WTC11 (cell line): ENCODE data around the gene PPP1R36. TPM values are rescaled to one million over a fixed set of nuclear protein-coding genes. Genes with fewer than 3 reads are reported as not detected.

Source experiments
- AR ChIP-seq: fragments of 250-450 bp; sonication (Bioruptor Pico); IDR thresholded peaks from 2 replicates; pipeline ENCODE4 v1.9.0; 2021; ENCODE audit warnings: mild to moderate bottlenecking
- CTCF ChIP-seq: fragments of 200-600 bp; IDR thresholded peaks from 2 replicates; pipeline ENCODE4 v1.8.0; 2022; ENCODE audit warnings: antibody characterized with exemption
- EMX1 ChIP-seq: fragments of 250-450 bp; sonication (Bioruptor Pico); IDR thresholded peaks from 2 replicates; pipeline ENCODE4 v1.8.0; 2021; ENCODE audit warnings: mild to moderate bottlenecking
- ESRRA ChIP-seq: sonication (generic); formaldehyde crosslinking; IDR thresholded peaks from 2 replicates; pipeline ENCODE4 v1.8.1; 2022; ENCODE audit warnings: mild to moderate bottlenecking, missing genetic modification reagents, borderline replicate concordance
- FOXK1 ChIP-seq: sonication (generic); formaldehyde crosslinking; IDR thresholded peaks from 2 replicates; pipeline ENCODE4 v1.8.0; 2022; ENCODE audit warnings: mild to moderate bottlenecking, moderate library complexity, missing genetic modification reagents
- FOXP1 ChIP-seq: sonication (generic); formaldehyde crosslinking; IDR thresholded peaks from 2 replicates; pipeline ENCODE4 v1.8.0; 2022; ENCODE audit warnings: missing genetic modification reagents, mild to moderate bottlenecking, moderate library complexity, borderline replicate concordance
- GABPB1 ChIP-seq: sonication (generic); formaldehyde crosslinking; IDR thresholded peaks from 2 replicates; pipeline ENCODE4 v1.8.1; 2023; ENCODE audit warnings: mild to moderate bottlenecking, missing genetic modification reagents
- GRHL2 ChIP-seq: fragments of 250-450 bp; sonication (Bioruptor Pico); IDR thresholded peaks from 2 replicates; pipeline ENCODE4 v1.8.0; 2022; ENCODE audit warnings: mild to moderate bottlenecking, moderate library complexity; ENCODE audit not compliant: insufficient replicate concordance, severe bottlenecking
- KAT7 ChIP-seq: sonication (generic); formaldehyde crosslinking; IDR thresholded peaks from 2 replicates; pipeline ENCODE4 v1.8.1; 2023; ENCODE audit warnings: missing genetic modification reagents, mild to moderate bottlenecking, borderline replicate concordance
- NFATC4 ChIP-seq: fragments of 250-450 bp; sonication (Bioruptor Pico); IDR thresholded peaks from 2 replicates; pipeline ENCODE4 v1.9.0; 2021; ENCODE audit warnings: mild to moderate bottlenecking
- NFE2L1 ChIP-seq: sonication (generic); formaldehyde crosslinking; IDR thresholded peaks from 2 replicates; pipeline ENCODE4 v1.8.1; 2023; ENCODE audit warnings: missing genetic modification reagents
- TEAD4 ChIP-seq: sonication (generic); formaldehyde crosslinking; IDR thresholded peaks from 2 replicates; pipeline ENCODE4 v1.8.0; 2022; ENCODE audit warnings: mild to moderate bottlenecking, missing genetic modification reagents
- USF2 ChIP-seq: sonication (generic); formaldehyde crosslinking; IDR thresholded peaks from 2 replicates; pipeline ENCODE4 v1.8.1; 2023; ENCODE audit warnings: mild to moderate bottlenecking, missing genetic modification reagents, moderate library complexity
- ZBTB21 ChIP-seq: sonication (generic); formaldehyde crosslinking; IDR thresholded peaks from 2 replicates; pipeline ENCODE4 v1.8.1; 2023; ENCODE audit warnings: mild to moderate bottlenecking, missing genetic modification reagents, borderline replicate concordance
- total RNA-seq: library from RNA; stranded (reverse); gene quantifications from 3 replicates; pipeline ENCODE4 v1.2.3, GENCODE V29; 2021
- TF ChIP-seq, protein P1 (sequence below): sonication (generic); formaldehyde crosslinking; IDR thresholded peaks from 2 replicates; pipeline ENCODE4 v1.8.0; 2022; ENCODE audit warnings: mild to moderate bottlenecking, missing genetic modification reagents
- TF ChIP-seq, protein P2 (sequence below): fragments of 250-450 bp; sonication (Bioruptor Pico); IDR thresholded peaks from 2 replicates; pipeline ENCODE4 v1.9.0; 2021; ENCODE audit warnings: mild to moderate bottlenecking, borderline replicate concordance
- TF ChIP-seq, protein P3 (sequence below): sonication (generic); formaldehyde crosslinking; IDR thresholded peaks from 2 replicates; pipeline ENCODE4 v1.8.0; 2022; ENCODE audit warnings: mild to moderate bottlenecking, missing genetic modification reagents
- TF ChIP-seq, protein P4 (sequence below): sonication (generic); formaldehyde crosslinking; IDR thresholded peaks from 2 replicates; pipeline ENCODE4 v1.8.1; 2023; ENCODE audit warnings: mild to moderate bottlenecking, missing genetic modification reagents, borderline replicate concordance

The PPP1R36 gene
- total RNA-seq, 1 experiment from 2014 or later: 0.70 TPM

GRCh38 chr14:64549791-64550620 is at the start of gene PPP1R36 (continued):
- TF ChIP-seq, protein P1, sequence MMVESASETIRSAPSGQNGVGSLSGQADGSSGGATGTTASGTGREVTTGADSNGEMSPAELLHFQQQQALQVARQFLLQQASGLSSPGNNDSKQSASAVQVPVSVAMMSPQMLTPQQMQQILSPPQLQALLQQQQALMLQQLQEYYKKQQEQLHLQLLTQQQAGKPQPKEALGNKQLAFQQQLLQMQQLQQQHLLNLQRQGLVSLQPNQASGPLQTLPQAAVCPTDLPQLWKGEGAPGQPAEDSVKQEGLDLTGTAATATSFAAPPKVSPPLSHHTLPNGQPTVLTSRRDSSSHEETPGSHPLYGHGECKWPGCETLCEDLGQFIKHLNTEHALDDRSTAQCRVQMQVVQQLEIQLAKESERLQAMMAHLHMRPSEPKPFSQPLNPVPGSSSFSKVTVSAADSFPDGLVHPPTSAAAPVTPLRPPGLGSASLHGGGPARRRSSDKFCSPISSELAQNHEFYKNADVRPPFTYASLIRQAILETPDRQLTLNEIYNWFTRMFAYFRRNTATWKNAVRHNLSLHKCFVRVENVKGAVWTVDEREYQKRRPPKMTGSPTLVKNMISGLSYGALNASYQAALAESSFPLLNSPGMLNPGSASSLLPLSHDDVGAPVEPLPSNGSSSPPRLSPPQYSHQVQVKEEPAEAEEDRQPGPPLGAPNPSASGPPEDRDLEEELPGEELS (CRISPR knock-in tag): no peak
- TF ChIP-seq AR (CRISPR knock-in tag) (no peak), EMX1 (CRISPR knock-in tag) (no peak), TEAD4 (CRISPR knock-in tag) (no peak), FOXP1 (CRISPR knock-in tag) (peak; percentile 55; the same call in 1 of the 2 replicates), USF2 (CRISPR knock-in tag) (no peak), ZBTB21 (peak; percentile 67; the same call in 1 of the 2 replicates), FOXK1 (CRISPR knock-in tag) (no peak), GRHL2 (no peak), NFATC4 (CRISPR knock-in tag) (no peak), KAT7 (CRISPR knock-in tag) (0 out of 2 replicates have a peak, but pooled peaks have one; percentile 38), NFE2L1 (CRISPR knock-in tag) (no peak; the same call in 1 of the 2 replicates), ESRRA (CRISPR knock-in tag) (0 out of 2 replicates have a peak, but pooled peaks have one; percentile 32), CTCF (no peak), GABPB1 (CRISPR knock-in tag) (no peak)
- TF ChIP-seq, protein P2, sequence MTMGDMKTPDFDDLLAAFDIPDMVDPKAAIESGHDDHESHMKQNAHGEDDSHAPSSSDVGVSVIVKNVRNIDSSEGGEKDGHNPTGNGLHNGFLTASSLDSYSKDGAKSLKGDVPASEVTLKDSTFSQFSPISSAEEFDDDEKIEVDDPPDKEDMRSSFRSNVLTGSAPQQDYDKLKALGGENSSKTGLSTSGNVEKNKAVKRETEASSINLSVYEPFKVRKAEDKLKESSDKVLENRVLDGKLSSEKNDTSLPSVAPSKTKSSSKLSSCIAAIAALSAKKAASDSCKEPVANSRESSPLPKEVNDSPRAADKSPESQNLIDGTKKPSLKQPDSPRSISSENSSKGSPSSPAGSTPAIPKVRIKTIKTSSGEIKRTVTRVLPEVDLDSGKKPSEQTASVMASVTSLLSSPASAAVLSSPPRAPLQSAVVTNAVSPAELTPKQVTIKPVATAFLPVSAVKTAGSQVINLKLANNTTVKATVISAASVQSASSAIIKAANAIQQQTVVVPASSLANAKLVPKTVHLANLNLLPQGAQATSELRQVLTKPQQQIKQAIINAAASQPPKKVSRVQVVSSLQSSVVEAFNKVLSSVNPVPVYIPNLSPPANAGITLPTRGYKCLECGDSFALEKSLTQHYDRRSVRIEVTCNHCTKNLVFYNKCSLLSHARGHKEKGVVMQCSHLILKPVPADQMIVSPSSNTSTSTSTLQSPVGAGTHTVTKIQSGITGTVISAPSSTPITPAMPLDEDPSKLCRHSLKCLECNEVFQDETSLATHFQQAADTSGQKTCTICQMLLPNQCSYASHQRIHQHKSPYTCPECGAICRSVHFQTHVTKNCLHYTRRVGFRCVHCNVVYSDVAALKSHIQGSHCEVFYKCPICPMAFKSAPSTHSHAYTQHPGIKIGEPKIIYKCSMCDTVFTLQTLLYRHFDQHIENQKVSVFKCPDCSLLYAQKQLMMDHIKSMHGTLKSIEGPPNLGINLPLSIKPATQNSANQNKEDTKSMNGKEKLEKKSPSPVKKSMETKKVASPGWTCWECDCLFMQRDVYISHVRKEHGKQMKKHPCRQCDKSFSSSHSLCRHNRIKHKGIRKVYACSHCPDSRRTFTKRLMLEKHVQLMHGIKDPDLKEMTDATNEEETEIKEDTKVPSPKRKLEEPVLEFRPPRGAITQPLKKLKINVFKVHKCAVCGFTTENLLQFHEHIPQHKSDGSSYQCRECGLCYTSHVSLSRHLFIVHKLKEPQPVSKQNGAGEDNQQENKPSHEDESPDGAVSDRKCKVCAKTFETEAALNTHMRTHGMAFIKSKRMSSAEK (CRISPR knock-in tag): no peak
- TF ChIP-seq, protein P3, sequence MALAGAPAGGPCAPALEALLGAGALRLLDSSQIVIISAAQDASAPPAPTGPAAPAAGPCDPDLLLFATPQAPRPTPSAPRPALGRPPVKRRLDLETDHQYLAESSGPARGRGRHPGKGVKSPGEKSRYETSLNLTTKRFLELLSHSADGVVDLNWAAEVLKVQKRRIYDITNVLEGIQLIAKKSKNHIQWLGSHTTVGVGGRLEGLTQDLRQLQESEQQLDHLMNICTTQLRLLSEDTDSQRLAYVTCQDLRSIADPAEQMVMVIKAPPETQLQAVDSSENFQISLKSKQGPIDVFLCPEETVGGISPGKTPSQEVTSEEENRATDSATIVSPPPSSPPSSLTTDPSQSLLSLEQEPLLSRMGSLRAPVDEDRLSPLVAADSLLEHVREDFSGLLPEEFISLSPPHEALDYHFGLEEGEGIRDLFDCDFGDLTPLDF (CRISPR knock-in tag): 0 out of 2 replicates have a peak, but pooled peaks have one; percentile 58
- TF ChIP-seq, protein P4, sequence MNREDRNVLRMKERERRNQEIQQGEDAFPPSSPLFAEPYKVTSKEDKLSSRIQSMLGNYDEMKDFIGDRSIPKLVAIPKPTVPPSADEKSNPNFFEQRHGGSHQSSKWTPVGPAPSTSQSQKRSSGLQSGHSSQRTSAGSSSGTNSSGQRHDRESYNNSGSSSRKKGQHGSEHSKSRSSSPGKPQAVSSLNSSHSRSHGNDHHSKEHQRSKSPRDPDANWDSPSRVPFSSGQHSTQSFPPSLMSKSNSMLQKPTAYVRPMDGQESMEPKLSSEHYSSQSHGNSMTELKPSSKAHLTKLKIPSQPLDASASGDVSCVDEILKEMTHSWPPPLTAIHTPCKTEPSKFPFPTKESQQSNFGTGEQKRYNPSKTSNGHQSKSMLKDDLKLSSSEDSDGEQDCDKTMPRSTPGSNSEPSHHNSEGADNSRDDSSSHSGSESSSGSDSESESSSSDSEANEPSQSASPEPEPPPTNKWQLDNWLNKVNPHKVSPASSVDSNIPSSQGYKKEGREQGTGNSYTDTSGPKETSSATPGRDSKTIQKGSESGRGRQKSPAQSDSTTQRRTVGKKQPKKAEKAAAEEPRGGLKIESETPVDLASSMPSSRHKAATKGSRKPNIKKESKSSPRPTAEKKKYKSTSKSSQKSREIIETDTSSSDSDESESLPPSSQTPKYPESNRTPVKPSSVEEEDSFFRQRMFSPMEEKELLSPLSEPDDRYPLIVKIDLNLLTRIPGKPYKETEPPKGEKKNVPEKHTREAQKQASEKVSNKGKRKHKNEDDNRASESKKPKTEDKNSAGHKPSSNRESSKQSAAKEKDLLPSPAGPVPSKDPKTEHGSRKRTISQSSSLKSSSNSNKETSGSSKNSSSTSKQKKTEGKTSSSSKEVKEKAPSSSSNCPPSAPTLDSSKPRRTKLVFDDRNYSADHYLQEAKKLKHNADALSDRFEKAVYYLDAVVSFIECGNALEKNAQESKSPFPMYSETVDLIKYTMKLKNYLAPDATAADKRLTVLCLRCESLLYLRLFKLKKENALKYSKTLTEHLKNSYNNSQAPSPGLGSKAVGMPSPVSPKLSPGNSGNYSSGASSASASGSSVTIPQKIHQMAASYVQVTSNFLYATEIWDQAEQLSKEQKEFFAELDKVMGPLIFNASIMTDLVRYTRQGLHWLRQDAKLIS (CRISPR knock-in tag): 0 out of 2 replicates have a peak, but pooled peaks have one; percentile 55
